CD14-positive monocyte (primary cell): ENCODE data around the gene GNAL. TPM values are rescaled to one million over a fixed set of nuclear protein-coding genes. Genes with fewer than 3 reads are reported as not detected.

ENCODE experiments used
- DNase-seq, 3 donors: peaks; one replicate each; pipeline ENCODE4 v3.0.0-alpha.2; 2011 to 2022
- H2AFZ ChIP-seq: 2 replicates; pipeline ENCODE4 v1.6.0; 2012; ENCODE audit warnings: mild to moderate bottlenecking, low read depth, low read length, inconsistent platforms; ENCODE audit not compliant: insufficient read depth, poor library complexity, severe bottlenecking
- H3K27ac ChIP-seq, 2 donors: 1 replicate in 1 of 2; 2 replicates in 1 of 2; pipeline ENCODE4 v1.5.1; 2012 to 2013; ENCODE audit warnings: low read length in 2 of 2, control low read depth in 1 of 2, inconsistent platforms in 1 of 2, low read depth in 1 of 2, mild to moderate bottlenecking in 1 of 2
- H3K27me3 ChIP-seq, 2 donors: one replicate each; pipeline versions ENCODE4 v1.6.0 to v1.6.1; 2011 to 2013; ENCODE audit warnings: low read length in 2 of 2; ENCODE audit not compliant: control insufficient read depth in 2 of 2, insufficient read depth in 2 of 2
- H3K36me3 ChIP-seq, 2 donors: replicated peaks in 1 of 2; 1 replicate in 1 of 2; 2 replicates in 1 of 2; pipeline versions ENCODE4 v1.5.1 to v1.6.1; 2012 to 2013; ENCODE audit warnings: low read length in 2 of 2, control low read depth in 1 of 2, inconsistent platforms in 1 of 2, mild to moderate bottlenecking in 1 of 2; ENCODE audit not compliant: insufficient read depth in 2 of 2, control insufficient read depth in 1 of 2
- H3K4me1 ChIP-seq, 2 donors: 1 replicate in 1 of 2; 2 replicates in 1 of 2; pipeline versions ENCODE4 v1.5.1 to v1.6.1; 2012 to 2013; ENCODE audit warnings: low read length in 2 of 2, control low read depth in 1 of 2, inconsistent platforms in 1 of 2, mild to moderate bottlenecking in 1 of 2, moderate library complexity in 1 of 2; ENCODE audit not compliant: insufficient read depth in 2 of 2, control insufficient read depth in 1 of 2
- H3K4me2 ChIP-seq: replicated peaks from 2 replicates; pipeline ENCODE3; 2012; ENCODE audit warnings: low read length, moderate library complexity, mild to moderate bottlenecking; ENCODE audit not compliant: poor library complexity, severe bottlenecking; ENCODE audit errors: extremely low read depth
- H3K4me3 ChIP-seq, 3 experiments: fragments of 200-600 bp in 1 of 3; sonication (generic) in 1 of 3; replicated peaks in 1 of 3; 1 replicate in 2 of 3; 2 replicates in 1 of 3; pipeline ENCODE4 v1.5.1; 2011 to 2013; ENCODE audit warnings: low read length in 3 of 3, mild to moderate bottlenecking in 3 of 3, control low read depth in 2 of 3, low read depth in 2 of 3, inconsistent platforms in 1 of 3, moderate library complexity in 1 of 3
- H3K79me2 ChIP-seq: 2 replicates; pipeline ENCODE4 v1.6.0; 2012; ENCODE audit warnings: mild to moderate bottlenecking, control low read depth, inconsistent platforms, low read length, moderate library complexity; ENCODE audit not compliant: insufficient read depth
- H3K9ac ChIP-seq: 2 replicates; pipeline ENCODE4 v1.6.0; 2017; ENCODE audit warnings: low read length, mild to moderate bottlenecking; ENCODE audit not compliant: insufficient read depth, poor library complexity, severe bottlenecking
- H3K9me3 ChIP-seq, 2 donors: replicated peaks in 1 of 2; 1 replicate in 1 of 2; 2 replicates in 1 of 2; pipeline versions ENCODE4 v1.5.1 to v1.6.1; 2012 to 2013; ENCODE audit warnings: low read length in 2 of 2, control low read depth in 1 of 2; ENCODE audit not compliant: control insufficient read depth in 1 of 2, insufficient read depth in 1 of 2
- H4K20me1 ChIP-seq: 2 replicates; pipeline ENCODE4 v1.6.0; 2012; ENCODE audit warnings: mild to moderate bottlenecking, low read length, control low read depth, moderate library complexity; ENCODE audit not compliant: insufficient read depth
- H3K27ac Mint-ChIP-seq, 7 donors: one replicate each; pipeline ENCODE4 v1.8.0; 2020; ENCODE audit warnings: mild to moderate bottlenecking in 7 of 7, mixed read lengths in 7 of 7, moderate library complexity in 6 of 7, inconsistent platforms in 2 of 7
- H3K27me3 Mint-ChIP-seq, 3 donors: one replicate each; pipeline ENCODE4 v1.8.0; 2021 to 2022; ENCODE audit warnings: low read depth in 3 of 3, mild to moderate bottlenecking in 3 of 3, mixed read lengths in 3 of 3, moderate library complexity in 3 of 3, inconsistent platforms in 1 of 3
- H3K36me3 Mint-ChIP-seq, 2 donors: one replicate each; pipeline ENCODE4 v1.8.0; 2020; ENCODE audit warnings: mixed read lengths in 2 of 2, inconsistent platforms in 1 of 2, mild to moderate bottlenecking in 1 of 2
- H3K4me1 Mint-ChIP-seq: one replicate; pipeline ENCODE4 v1.8.0; 2020; ENCODE audit warnings: mild to moderate bottlenecking, mixed read lengths
- H3K4me3 Mint-ChIP-seq, 2 donors: one replicate each; pipeline ENCODE4 v1.8.0; 2020; ENCODE audit warnings: mild to moderate bottlenecking in 2 of 2, mixed read lengths in 2 of 2, moderate library complexity in 1 of 2
- H3K9me3 Mint-ChIP-seq, 7 donors: one replicate each; pipeline ENCODE4 v1.8.0; 2020 to 2022; ENCODE audit warnings: mixed read lengths in 7 of 7, mild to moderate bottlenecking in 6 of 7, moderate library complexity in 6 of 7, inconsistent platforms in 2 of 7
- WGBS: methylation state at CpG from one replicate; pipeline ENCODE4 v1.1.5; 2013; ENCODE audit warnings: missing lambda C conversion rate; ENCODE audit not compliant: insufficient coverage; 5-methylcytosine and 5-hydroxymethylcytosine counted together
- intact Hi-C, 2 donors: fragments of 100-400 bp; cut with micrococcal nuclease; formaldehyde crosslinking; loops; one replicate each; pipeline versions ENCODE4 v1.15.0 to v1.15.1; 2023
- polyA plus RNA-seq, 3 donors: library from polyadenylated mRNA; depleted of rRNA in 1 of 3; unstranded in 2 of 3; stranded (reverse) in 1 of 3; fragments of 300-500 nt in 2 of 3; fragments of >200 nt in 1 of 3; fragmentation: Illumina TruSeq in 2 of 3; gene quantifications; 1 replicate in 2 of 3; 2 replicates in 1 of 3; pipeline ENCODE4 v1.2.3, GENCODE V29; 2012 to 2021
- TF ChIP-seq, protein P1 (sequence below): fragments of 200-600 bp; IDR thresholded peaks from one replicate; pipeline ENCODE4 v1.8.0; 2022; ENCODE audit warnings: antibody characterized with exemption, mild to moderate bottlenecking

GNAL gene
- polyA plus RNA-seq, 3 donors = 0.01 to 0.03 TPM; not detected in 1

DNA sequence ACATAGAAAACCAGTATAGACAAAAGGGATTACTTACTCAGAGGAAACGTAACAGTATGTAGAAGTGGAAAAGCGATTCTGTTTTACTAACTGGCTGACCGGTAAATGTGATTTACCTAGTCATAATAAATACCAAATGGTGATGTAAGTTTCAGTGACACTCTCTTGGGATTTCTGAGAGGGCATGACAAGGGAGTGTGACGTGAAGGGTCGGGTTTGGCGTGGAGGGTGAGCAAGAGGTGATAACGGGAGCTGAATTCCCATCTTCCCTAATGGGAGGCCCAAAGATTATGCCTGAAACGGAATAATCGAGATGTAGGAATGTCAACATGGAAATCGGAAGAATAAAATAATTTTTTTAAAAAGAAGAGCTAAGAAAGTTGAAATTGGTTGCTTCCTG is 12.7 kb upstream of the GNAL start:
- Mint-ChIP-seq H3K9me3 (peaks cover 0 to 3% (median 0%) of the 10 kb centered on the region in 7 donors), H3K27ac (no peak overlapping the region), H3K36me3 (no peaks in the 10 kb centered on the region), H3K27me3 (peaks cover 16 to 26% (median 17%) of the 10 kb centered on the region in 3 donors), H3K4me3 (no peak overlapping the region), H3K4me1 (no peaks in the 10 kb centered on the region)
- H3K27ac ChIP-seq = no peak overlapping the region
- no peak for DNase-seq
- H2AFZ ChIP-seq = no peak overlapping the region
- TF ChIP-seq, protein P1, sequence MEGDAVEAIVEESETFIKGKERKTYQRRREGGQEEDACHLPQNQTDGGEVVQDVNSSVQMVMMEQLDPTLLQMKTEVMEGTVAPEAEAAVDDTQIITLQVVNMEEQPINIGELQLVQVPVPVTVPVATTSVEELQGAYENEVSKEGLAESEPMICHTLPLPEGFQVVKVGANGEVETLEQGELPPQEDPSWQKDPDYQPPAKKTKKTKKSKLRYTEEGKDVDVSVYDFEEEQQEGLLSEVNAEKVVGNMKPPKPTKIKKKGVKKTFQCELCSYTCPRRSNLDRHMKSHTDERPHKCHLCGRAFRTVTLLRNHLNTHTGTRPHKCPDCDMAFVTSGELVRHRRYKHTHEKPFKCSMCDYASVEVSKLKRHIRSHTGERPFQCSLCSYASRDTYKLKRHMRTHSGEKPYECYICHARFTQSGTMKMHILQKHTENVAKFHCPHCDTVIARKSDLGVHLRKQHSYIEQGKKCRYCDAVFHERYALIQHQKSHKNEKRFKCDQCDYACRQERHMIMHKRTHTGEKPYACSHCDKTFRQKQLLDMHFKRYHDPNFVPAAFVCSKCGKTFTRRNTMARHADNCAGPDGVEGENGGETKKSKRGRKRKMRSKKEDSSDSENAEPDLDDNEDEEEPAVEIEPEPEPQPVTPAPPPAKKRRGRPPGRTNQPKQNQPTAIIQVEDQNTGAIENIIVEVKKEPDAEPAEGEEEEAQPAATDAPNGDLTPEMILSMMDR = no peak
- H3K79me2 ChIP-seq = no peaks in the 10 kb centered on the region
- H3K36me3 ChIP-seq = no peaks in the 10 kb centered on the region
- no peak overlapping the region for H3K4me2 ChIP-seq
- H3K4me3 ChIP-seq = no peak overlapping the region
- H3K4me1 ChIP-seq = no peaks in the 10 kb centered on the region
- 97% methylated on average over 5 of the region's 10 CpGs for WGBS
- no peak overlapping the region for H3K9ac ChIP-seq
- no peaks in the 10 kb centered on the region for H3K9me3 ChIP-seq
- intact Hi-C loops = no loop called here
- peaks cover 2 to 9% of the 10 kb centered on the region in 2 donors for H3K27me3 ChIP-seq
- no peaks in the 10 kb centered on the region for H4K20me1 ChIP-seq

DNA sequence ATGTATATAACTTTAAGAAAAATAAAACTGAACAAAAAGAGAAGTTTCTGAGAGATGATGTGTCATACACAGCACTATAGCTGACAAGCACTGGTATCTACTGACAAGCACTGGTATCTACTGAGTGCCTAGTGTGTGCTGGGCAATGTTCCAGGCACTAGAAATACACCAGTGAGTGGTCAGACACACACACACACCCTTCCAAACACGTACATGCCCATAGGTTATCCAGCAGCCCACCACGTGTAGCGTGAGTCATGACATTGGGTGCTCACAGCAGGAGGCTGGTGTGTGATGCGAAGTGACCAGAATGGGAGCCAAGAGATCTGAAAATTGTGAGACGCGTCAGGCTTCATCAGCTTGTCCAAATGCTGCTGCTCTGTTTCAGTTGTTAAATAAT is 12.2 kb upstream of the GNAL start:
- intact Hi-C loops = no loop called here
- Histone ChIP-seq H3K9ac (no peak overlapping the region), H3K9me3 (no peaks in the 10 kb centered on the region), H2AFZ (no peak overlapping the region), H3K4me1 (no peaks in the 10 kb centered on the region), H3K27ac (no peak overlapping the region), H3K36me3 (no peaks in the 10 kb centered on the region), H3K4me2 (no peak overlapping the region), H3K79me2 (no peaks in the 10 kb centered on the region), H3K27me3 (peaks cover 2 to 10% of the 10 kb centered on the region in 2 donors), H3K4me3 (no peak overlapping the region), H4K20me1 (no peaks in the 10 kb centered on the region)
- H3K9me3 Mint-ChIP-seq = peaks cover 0 to 3% (median 0%) of the 10 kb centered on the region in 7 donors
- no peak overlapping the region for H3K4me3 Mint-ChIP-seq
- H3K36me3 Mint-ChIP-seq = no peaks in the 10 kb centered on the region
- H3K27ac Mint-ChIP-seq = no peak overlapping the region
- H3K27me3 Mint-ChIP-seq = peaks cover 18 to 26% (median 19%) of the 10 kb centered on the region in 3 donors
- no peak for DNase-seq
- H3K4me1 Mint-ChIP-seq = no peaks in the 10 kb centered on the region
- 100% methylated on average over 1 of the region's 6 CpGs for WGBS
- TF ChIP-seq, protein P1 = no peak
